ENCODE measurements around the gene NDST1.

GRCh38 chr5:150497274-150497988 lies 10.5 kb upstream of the NDST1 start:
- TF ChIP-seq GABPA (IDR thresholded peaks at IDR 0.05; ENCODE audit: low read depth) (no peak), CTCF (IDR thresholded peaks at IDR 0.05; ENCODE audit: insufficient read depth, low read length) (no peak), REST (IDR thresholded peaks at IDR 0.05; ENCODE audit: insufficient replicate concordance, low read depth) (no peak), POLR2AphosphoS5 (IDR thresholded peaks at IDR 0.05; ENCODE audit: low read depth) (no peak), SPI1 (IDR thresholded peaks at IDR 0.05; ENCODE audit: borderline replicate concordance, low read depth) (no peak)

All from HL-60 (cell line).